Vagina (tissue), 2 donors: ENCODE data around the gene RASGRP4.
"Not testable (repeated sequence)": the region's sequence is repeated elsewhere in the genome, so short reads cannot be mapped to it uniquely, and the experiment has no call there.

Experiments
- POLR2A ChIP-seq, 2 donors: fragments of 450-650 bp; IDR thresholded peaks; one replicate each; pipeline ENCODE4 v1.6.1; 2017; ENCODE audit warnings: antibody characterized with exemption in 2 of 2, mild to moderate bottlenecking in 2 of 2, moderate library complexity in 2 of 2
- POLR2AphosphoS5 ChIP-seq, 2 donors: sonication (generic); formaldehyde crosslinking; IDR thresholded peaks; one replicate each; pipeline ENCODE4 v1.9.0; 2017; ENCODE audit warnings: antibody characterized with exemption in 2 of 2, mild to moderate bottlenecking in 2 of 2, low read depth in 1 of 2; ENCODE audit not compliant: insufficient read depth in 1 of 2
- TF ChIP-seq, protein P1 (sequence below), 3 experiments: fragments of 450-650 bp in 2 of 3; fragments of 200-600 bp in 1 of 3; sonication (generic) in 1 of 3; IDR thresholded peaks; one replicate each; pipeline ENCODE4 v1.5.1; 2017 to 2019; ENCODE audit warnings: antibody characterized with exemption in 3 of 3, mild to moderate bottlenecking in 2 of 3, moderate library complexity in 2 of 3

GRCh38 chr19:38410407-38410806, 15.6 kb downstream of the RASGRP4 start:
- TF ChIP-seq, protein P1, sequence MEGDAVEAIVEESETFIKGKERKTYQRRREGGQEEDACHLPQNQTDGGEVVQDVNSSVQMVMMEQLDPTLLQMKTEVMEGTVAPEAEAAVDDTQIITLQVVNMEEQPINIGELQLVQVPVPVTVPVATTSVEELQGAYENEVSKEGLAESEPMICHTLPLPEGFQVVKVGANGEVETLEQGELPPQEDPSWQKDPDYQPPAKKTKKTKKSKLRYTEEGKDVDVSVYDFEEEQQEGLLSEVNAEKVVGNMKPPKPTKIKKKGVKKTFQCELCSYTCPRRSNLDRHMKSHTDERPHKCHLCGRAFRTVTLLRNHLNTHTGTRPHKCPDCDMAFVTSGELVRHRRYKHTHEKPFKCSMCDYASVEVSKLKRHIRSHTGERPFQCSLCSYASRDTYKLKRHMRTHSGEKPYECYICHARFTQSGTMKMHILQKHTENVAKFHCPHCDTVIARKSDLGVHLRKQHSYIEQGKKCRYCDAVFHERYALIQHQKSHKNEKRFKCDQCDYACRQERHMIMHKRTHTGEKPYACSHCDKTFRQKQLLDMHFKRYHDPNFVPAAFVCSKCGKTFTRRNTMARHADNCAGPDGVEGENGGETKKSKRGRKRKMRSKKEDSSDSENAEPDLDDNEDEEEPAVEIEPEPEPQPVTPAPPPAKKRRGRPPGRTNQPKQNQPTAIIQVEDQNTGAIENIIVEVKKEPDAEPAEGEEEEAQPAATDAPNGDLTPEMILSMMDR (IDR thresholded peaks at IDR 0.05), result not testable (repeated sequence)
- not testable (repeated sequence) for TF ChIP-seq POLR2A (IDR thresholded peaks at IDR 0.05); POLR2AphosphoS5 (IDR thresholded peaks at IDR 0.05; ENCODE audit: insufficient read depth in 1 of 2, low read depth in 1 of 2)
